Cardiac fibroblast (primary cell): ENCODE results near the gene CD200R1L.

Source experiments
- DNase-seq, 2 donors: peaks; one replicate each; pipeline versions ENCODE4 v3.0.0 to v3.0.0-alpha.2; 2010; ENCODE audit warnings: low read depth in 2 of 2
- H3K4me3 ChIP-seq, 2 donors: replicated peaks in 1 of 2; 1 replicate in 1 of 2; 2 replicates in 1 of 2; pipeline ENCODE4 v1.5.1; 2011; ENCODE audit warnings: low read depth in 2 of 2, low read length in 2 of 2, mild to moderate bottlenecking in 2 of 2, moderate library complexity in 1 of 2
- CTCF ChIP-seq: IDR thresholded peaks from one replicate; pipeline ENCODE4 v1.5.1; 2011; ENCODE audit warnings: low read depth, mild to moderate bottlenecking, low read length, inconsistent platforms

Gene CD200R1L

DNA sequence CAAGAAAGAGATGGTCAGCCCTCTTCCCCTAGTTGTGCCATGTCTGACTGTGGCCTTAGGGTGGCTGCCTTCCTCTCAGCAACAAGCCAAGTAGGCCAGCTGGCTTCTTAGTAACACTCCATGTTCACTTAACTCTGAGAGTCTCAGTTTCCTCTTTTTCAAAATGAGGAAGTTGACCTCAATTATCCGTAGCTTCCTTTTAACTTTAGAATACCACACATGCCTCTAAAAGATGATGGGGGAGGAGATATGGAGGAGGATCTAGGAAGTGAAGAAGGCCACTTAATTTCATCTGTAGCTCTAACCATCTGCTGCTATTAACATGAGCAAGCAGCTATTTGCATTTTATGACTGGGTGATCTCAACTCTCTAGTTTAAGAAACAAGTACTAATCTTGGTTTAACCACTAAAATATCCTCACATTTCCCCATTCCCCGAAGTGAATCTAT lies 32.9 kb downstream of the CD200R1L start:
- DNase-seq, result peak in 1 of 2 donors; percentile 75
- H3K4me3 ChIP-seq, result no peak overlapping the region
- no peak for TF ChIP-seq CTCF

GRCh38 chr3:112813016-112813415 lies 33.6 kb downstream of the CD200R1L start:
- peak; percentile 27 to 43 for DNase-seq
- no peak overlapping the region for H3K4me3 ChIP-seq
- TF ChIP-seq CTCF, result no peak

- H3K4me3 ChIP-seq, result no peak overlapping the region
- no peak for TF ChIP-seq CTCF
- DNase-seq, result peak in 1 of 2 donors; percentile 8
These were observed 34.6 kb downstream of the CD200R1L start for GRCh38 chr3:112811917-112812660.

DNA sequence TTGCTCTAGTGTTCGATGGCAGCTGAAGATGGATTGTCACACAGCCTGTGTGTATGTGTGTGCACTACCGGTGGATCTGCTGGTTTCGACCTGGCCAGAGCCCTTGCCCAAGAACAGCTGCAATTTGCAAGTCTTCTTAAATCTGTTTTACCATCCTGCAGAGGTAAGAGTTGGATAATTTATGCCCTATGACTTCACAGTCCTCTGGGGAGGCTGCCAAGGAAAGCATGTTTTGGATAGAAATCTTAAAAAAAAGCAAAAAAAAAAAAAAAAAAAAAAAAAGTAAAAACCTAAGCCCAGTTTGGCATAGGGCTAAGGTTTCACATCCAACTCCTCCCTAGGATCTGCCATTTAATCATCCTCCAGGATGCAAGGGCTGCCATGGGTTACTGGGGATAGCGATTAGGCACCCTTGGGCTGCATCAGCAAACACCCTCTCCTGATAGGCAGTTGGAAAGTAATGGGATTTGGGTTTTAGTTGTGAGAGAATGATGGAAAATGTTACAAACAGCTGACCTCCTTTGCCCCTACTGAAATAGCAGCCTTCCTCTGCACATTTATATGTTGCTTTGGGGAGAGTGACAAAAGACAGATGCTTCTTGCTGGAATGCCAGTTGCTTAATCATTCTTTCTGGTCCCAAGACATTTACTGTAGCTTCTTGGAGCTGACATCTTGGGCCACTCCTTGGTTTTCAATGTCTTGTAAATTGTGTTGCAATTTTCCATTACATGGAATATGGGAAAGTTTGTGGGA lies 35.4 kb downstream of the CD200R1L start:
- TF ChIP-seq CTCF, result no peak
- peak; percentile 81 to 99 for DNase-seq
- H3K4me3 ChIP-seq, result no peak overlapping the region

GRCh38 chr3:112810561-112810960 lies 36.1 kb downstream of the CD200R1L start:
- no peak for DNase-seq
- H3K4me3 ChIP-seq, result no peak overlapping the region
- TF ChIP-seq CTCF, result no peak

DNA sequence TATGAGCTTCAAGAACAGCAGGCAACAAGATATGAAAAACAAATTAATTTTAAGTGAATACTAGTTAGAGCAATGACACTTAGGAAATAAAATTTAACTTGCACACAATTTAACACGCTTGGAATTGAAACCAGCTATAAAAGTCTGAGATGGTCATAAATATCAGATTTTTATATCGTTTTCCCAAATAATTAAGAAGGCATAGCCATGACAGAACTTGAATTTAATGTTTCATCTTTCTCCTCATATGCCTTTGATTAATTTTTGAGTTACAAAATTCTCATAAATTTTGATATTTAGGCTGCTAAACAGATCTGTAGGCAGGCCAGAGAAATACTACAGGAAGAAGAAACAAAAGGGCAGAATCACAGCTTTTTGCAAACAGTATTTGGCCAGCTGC lies 38.5 kb downstream of the CD200R1L start:
- no peak overlapping the region for H3K4me3 ChIP-seq
- no peak for DNase-seq
- no peak for TF ChIP-seq CTCF
